HepG2 (cell line): ENCODE results near the gene MAP3K20. TPM values are rescaled to one million over a fixed set of nuclear protein-coding genes. Genes with fewer than 3 reads are reported as not detected.

ENCODE experiments used
- CBX2 ChIP-seq, 2 experiments: fragments of 200-600 bp in 1 of 2; sonication (generic); formaldehyde crosslinking in 1 of 2; IDR thresholded peaks; 2 replicates each; pipeline versions ENCODE4 v1.7.0 to v1.8.1; 2018 to 2022; ENCODE audit warnings: low read depth in 2 of 2, low read length in 1 of 2, mild to moderate bottlenecking in 1 of 2, missing genetic modification reagents in 1 of 2
- FOXA3 ChIP-seq: IDR thresholded peaks from 2 replicates; pipeline ENCODE4 v1.6.1; 2016; ENCODE audit warnings: missing genetic modification reagents, missing compliant biosample characterization
- RBAK ChIP-seq: sonication (generic); formaldehyde crosslinking; IDR thresholded peaks from 2 replicates; pipeline ENCODE4 v1.5.1; 2020; ENCODE audit warnings: mild to moderate bottlenecking, missing genetic modification reagents
- SMARCC2 ChIP-seq: fragments of 450-650 bp; IDR thresholded peaks from 2 replicates; pipeline ENCODE4 v1.6.1; 2017; ENCODE audit warnings: antibody characterized with exemption, mild to moderate bottlenecking
- STAT5B ChIP-seq: sonication (generic); formaldehyde crosslinking; IDR thresholded peaks from 2 replicates; pipeline ENCODE4 v1.4.0; 2020; ENCODE audit warnings: missing genetic modification reagents
- THAP11 ChIP-seq: IDR thresholded peaks from 2 replicates; pipeline ENCODE4 v1.6.1; 2016; ENCODE audit warnings: missing biosample characterization, missing genetic modification reagents
- YEATS2 ChIP-seq: sonication (generic); formaldehyde crosslinking; IDR thresholded peaks from 2 replicates; pipeline ENCODE4 v1.4.0; 2020; ENCODE audit warnings: missing genetic modification reagents, borderline replicate concordance
- YY1 ChIP-seq: IDR thresholded peaks from 2 replicates; pipeline ENCODE4 v1.6.1; 2011; ENCODE audit warnings: low read length, low read depth, moderate library complexity, mild to moderate bottlenecking; ENCODE audit not compliant: insufficient read depth, insufficient replicate concordance
- ZNF225 ChIP-seq: sonication (generic); formaldehyde crosslinking; IDR thresholded peaks from 2 replicates; pipeline ENCODE4 v1.4.0; 2020; ENCODE audit warnings: mild to moderate bottlenecking, missing genetic modification reagents
- ZNF354B ChIP-seq: sonication (generic); formaldehyde crosslinking; IDR thresholded peaks from 2 replicates; pipeline ENCODE4 v1.8.0; 2022; ENCODE audit warnings: mild to moderate bottlenecking, missing genetic modification reagents
- ZNF367 ChIP-seq: sonication (generic); formaldehyde crosslinking; IDR thresholded peaks from 2 replicates; pipeline ENCODE4 v1.4.0; 2020; ENCODE audit warnings: missing genetic modification reagents, borderline replicate concordance
- ZNF501 ChIP-seq: sonication (generic); formaldehyde crosslinking; IDR thresholded peaks from 2 replicates; pipeline ENCODE4 v1.5.1; 2020; ENCODE audit warnings: mild to moderate bottlenecking, moderate library complexity, missing genetic modification reagents
- ZSCAN30 ChIP-seq: sonication (generic); formaldehyde crosslinking; IDR thresholded peaks from 2 replicates; pipeline ENCODE4 v1.5.0; 2020; ENCODE audit warnings: mild to moderate bottlenecking, missing genetic modification reagents
- ZXDC ChIP-seq: sonication (generic); formaldehyde crosslinking; IDR thresholded peaks from 2 replicates; pipeline ENCODE4 v1.5.0; 2020; ENCODE audit warnings: mild to moderate bottlenecking, missing genetic modification reagents
- polyA plus RNA-seq, 8 experiments: library from polyadenylated mRNA; depleted of rRNA in 3 of 8; stranded (reverse) in 7 of 8; unstranded in 1 of 8; fragments of >200 nt; fragmentation: Illumina TruSeq in 4 of 8; extraction: Trizol in 4 of 8; gene quantifications; 2 replicates each; pipeline versions ENCODE4 v1.2.1 to v1.2.3, GENCODE V29; 2011 to 2016; ENCODE audit warnings: low read depth in 4 of 8, missing spikeins in 1 of 8, mixed read lengths in 1 of 8; ENCODE audit not compliant: insufficient read depth in 1 of 8
- total RNA-seq, 5 experiments: library from RNA; depleted of rRNA; stranded (reverse); fragments of >200 nt; fragmentation: Illumina TruSeq; extraction: Trizol; gene quantifications; 2 replicates each; pipeline ENCODE4 v1.2.3, GENCODE V29; 2016; ENCODE audit warnings: low read depth in 1 of 5
- TF ChIP-seq, protein P1 (sequence below), 2 experiments: sonication (generic) in 1 of 2; formaldehyde crosslinking in 1 of 2; IDR thresholded peaks; 2 replicates each; pipeline versions ENCODE4 v1.5.1 to v1.6.1; 2011 to 2020; ENCODE audit warnings: borderline replicate concordance in 1 of 2, low read depth in 1 of 2, low read length in 1 of 2, mild to moderate bottlenecking in 1 of 2, missing genetic modification reagents in 1 of 2, moderate library complexity in 1 of 2
- TF ChIP-seq, protein P2 (sequence below): sonication (generic); formaldehyde crosslinking; IDR thresholded peaks from 2 replicates; pipeline ENCODE4 v1.5.0; 2020; ENCODE audit warnings: missing genetic modification reagents
- TF ChIP-seq, protein P3 (sequence below): sonication (generic); formaldehyde crosslinking; IDR thresholded peaks from 2 replicates; pipeline ENCODE4 v1.4.0; 2020; ENCODE audit warnings: mild to moderate bottlenecking, low read depth, missing genetic modification reagents

MAP3K20 gene
- total and polyA plus RNA-seq, 2 of the 13 experiments (the other 11 are each of a cell fraction or from before 2014, with no cell fraction given), result 5.2 to 13.5 TPM

GRCh38 chr2:173048897-173049661 is 26.6 kb upstream of the MAP3K20 start (continued):
- TF ChIP-seq YY1, result no peak
- TF ChIP-seq, protein P1, sequence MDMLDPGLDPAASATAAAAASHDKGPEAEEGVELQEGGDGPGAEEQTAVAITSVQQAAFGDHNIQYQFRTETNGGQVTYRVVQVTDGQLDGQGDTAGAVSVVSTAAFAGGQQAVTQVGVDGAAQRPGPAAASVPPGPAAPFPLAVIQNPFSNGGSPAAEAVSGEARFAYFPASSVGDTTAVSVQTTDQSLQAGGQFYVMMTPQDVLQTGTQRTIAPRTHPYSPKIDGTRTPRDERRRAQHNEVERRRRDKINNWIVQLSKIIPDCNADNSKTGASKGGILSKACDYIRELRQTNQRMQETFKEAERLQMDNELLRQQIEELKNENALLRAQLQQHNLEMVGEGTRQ (IDR thresholded peaks at IDR 0.05; ENCODE audit: low read depth, low read length), result no peak
- TF ChIP-seq, protein P1 (CRISPR knock-in tag; IDR thresholded peaks at IDR 0.05; ENCODE audit: borderline replicate concordance), result no peak
- TF ChIP-seq ZNF225 (CRISPR knock-in tag), result no peak
- TF ChIP-seq SMARCC2, result no peak
- TF ChIP-seq STAT5B (CRISPR knock-in tag), result no peak
- TF ChIP-seq CBX2 (IDR thresholded peaks at IDR 0.05; ENCODE audit: low read depth, low read length), result no peak
- TF ChIP-seq CBX2 (CRISPR knock-in tag; IDR thresholded peaks at IDR 0.05; ENCODE audit: low read depth), result no peak
- TF ChIP-seq, protein P2, sequence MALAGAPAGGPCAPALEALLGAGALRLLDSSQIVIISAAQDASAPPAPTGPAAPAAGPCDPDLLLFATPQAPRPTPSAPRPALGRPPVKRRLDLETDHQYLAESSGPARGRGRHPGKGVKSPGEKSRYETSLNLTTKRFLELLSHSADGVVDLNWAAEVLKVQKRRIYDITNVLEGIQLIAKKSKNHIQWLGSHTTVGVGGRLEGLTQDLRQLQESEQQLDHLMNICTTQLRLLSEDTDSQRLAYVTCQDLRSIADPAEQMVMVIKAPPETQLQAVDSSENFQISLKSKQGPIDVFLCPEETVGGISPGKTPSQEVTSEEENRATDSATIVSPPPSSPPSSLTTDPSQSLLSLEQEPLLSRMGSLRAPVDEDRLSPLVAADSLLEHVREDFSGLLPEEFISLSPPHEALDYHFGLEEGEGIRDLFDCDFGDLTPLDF, result no peak
- TF ChIP-seq ZXDC (CRISPR knock-in tag), result no peak
- peak; percentile 80 for TF ChIP-seq FOXA3
- TF ChIP-seq RBAK, result no peak
- TF ChIP-seq ZNF501, result no peak
- TF ChIP-seq THAP11, result peak; percentile 60; the same call in 1 of the 2 replicates
- no peak for TF ChIP-seq ZNF354B (CRISPR knock-in tag)
- peak; percentile 34; the same call in 1 of the 2 replicates for TF ChIP-seq YEATS2 (CRISPR knock-in tag)
- TF ChIP-seq ZSCAN30, result no peak
- TF ChIP-seq ZNF367 (CRISPR knock-in tag), result no peak
- TF ChIP-seq, protein P3, sequence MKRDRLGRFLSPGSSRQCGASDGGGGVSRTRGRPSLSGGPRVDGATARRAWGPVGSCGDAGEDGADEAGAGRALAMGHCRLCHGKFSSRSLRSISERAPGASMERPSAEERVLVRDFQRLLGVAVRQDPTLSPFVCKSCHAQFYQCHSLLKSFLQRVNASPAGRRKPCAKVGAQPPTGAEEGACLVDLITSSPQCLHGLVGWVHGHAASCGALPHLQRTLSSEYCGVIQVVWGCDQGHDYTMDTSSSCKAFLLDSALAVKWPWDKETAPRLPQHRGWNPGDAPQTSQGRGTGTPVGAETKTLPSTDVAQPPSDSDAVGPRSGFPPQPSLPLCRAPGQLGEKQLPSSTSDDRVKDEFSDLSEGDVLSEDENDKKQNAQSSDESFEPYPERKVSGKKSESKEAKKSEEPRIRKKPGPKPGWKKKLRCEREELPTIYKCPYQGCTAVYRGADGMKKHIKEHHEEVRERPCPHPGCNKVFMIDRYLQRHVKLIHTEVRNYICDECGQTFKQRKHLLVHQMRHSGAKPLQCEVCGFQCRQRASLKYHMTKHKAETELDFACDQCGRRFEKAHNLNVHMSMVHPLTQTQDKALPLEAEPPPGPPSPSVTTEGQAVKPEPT (CRISPR knock-in tag), result no peak
